ENCODE data around the gene IL1RAP.

DNA sequence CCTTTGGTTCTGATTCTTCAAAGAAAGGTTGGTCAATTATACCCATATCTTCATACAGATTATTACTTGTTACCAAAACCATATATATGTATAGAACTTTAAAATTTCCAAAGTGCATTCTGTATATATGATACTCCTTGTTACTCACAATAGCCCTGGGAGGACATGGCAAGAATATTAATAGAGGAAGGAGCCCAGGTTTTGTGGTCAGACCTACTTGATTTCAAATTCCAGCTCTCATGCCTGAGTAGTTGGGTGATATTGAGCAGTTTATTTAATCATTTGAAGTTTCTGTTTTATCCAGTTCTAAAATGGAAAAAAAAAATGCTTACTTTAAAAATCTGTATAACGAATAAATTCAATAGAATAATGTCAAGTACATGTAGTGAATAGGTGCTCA lies 2.5 kb downstream of the IL1RAP start:
- TF ChIP-seq, protein P1, sequence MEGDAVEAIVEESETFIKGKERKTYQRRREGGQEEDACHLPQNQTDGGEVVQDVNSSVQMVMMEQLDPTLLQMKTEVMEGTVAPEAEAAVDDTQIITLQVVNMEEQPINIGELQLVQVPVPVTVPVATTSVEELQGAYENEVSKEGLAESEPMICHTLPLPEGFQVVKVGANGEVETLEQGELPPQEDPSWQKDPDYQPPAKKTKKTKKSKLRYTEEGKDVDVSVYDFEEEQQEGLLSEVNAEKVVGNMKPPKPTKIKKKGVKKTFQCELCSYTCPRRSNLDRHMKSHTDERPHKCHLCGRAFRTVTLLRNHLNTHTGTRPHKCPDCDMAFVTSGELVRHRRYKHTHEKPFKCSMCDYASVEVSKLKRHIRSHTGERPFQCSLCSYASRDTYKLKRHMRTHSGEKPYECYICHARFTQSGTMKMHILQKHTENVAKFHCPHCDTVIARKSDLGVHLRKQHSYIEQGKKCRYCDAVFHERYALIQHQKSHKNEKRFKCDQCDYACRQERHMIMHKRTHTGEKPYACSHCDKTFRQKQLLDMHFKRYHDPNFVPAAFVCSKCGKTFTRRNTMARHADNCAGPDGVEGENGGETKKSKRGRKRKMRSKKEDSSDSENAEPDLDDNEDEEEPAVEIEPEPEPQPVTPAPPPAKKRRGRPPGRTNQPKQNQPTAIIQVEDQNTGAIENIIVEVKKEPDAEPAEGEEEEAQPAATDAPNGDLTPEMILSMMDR (IDR thresholded peaks at IDR 0.05; ENCODE audit: insufficient read depth, low read length, poor library complexity, severe bottlenecking): no peak
- TF ChIP-seq EZH2phosphoT487 (conservative IDR thresholded peaks at IDR 0.05; ENCODE audit: low read length): no peak
